BJ (cell line): ENCODE measurements around the gene GANC. TPM values are rescaled to one million over a fixed set of nuclear protein-coding genes. Genes with fewer than 3 reads are reported as not detected.
"Not testable (repeated sequence)": the region's sequence is repeated elsewhere in the genome, so short reads cannot be mapped to it uniquely, and the experiment has no call there.

Experiments used
- CTCF ChIA-PET: fragments of 350-600 bp; formaldehyde crosslinking; extraction: SDS; loops from one replicate; lab custom pipeline; 2021; ENCODE audit warnings: antibody characterized with exemption, inconsistent platforms; lab: Yijun Ruan, JAX
- POLR2A ChIA-PET: fragments of 300-600 bp; sonication (Branson Sonifier 250); formaldehyde crosslinking; extraction: SDS; loops from one replicate; lab custom pipeline; 2021; ENCODE audit warnings: antibody characterized with exemption; lab: Charles Lee
- DNase-seq: peaks from one replicate; pipeline ENCODE4 v3.0.0-alpha.2; 2011; ENCODE audit warnings: low read depth
- H3K27me3 ChIP-seq: 2 replicates; pipeline ENCODE4 v1.6.0; 2011; ENCODE audit warnings: low read length; ENCODE audit not compliant: control insufficient read depth, insufficient read depth
- H3K36me3 ChIP-seq: 2 replicates; pipeline ENCODE4 v1.5.1; 2011; ENCODE audit warnings: low read length; ENCODE audit not compliant: control insufficient read depth, insufficient read depth
- H3K4me3 ChIP-seq: 2 replicates; pipeline ENCODE4 v1.5.1; 2011; ENCODE audit warnings: low read depth, mild to moderate bottlenecking, control low read depth, low read length
- CTCF ChIP-seq: IDR thresholded peaks from 2 replicates; pipeline ENCODE4 v1.5.1; 2011; ENCODE audit warnings: low read depth, mild to moderate bottlenecking, control low read depth, inconsistent platforms, low read length, moderate library complexity; ENCODE audit not compliant: insufficient read depth
- polyA plus RNA-seq: library from polyadenylated mRNA; depleted of rRNA; stranded (reverse); fragments of >200 nt; gene quantifications from 2 replicates; pipeline ENCODE4 v1.2.3, GENCODE V29; 2011

GANC gene
- polyA plus RNA-seq, 1 experiment, result 12.9 TPM

DNA sequence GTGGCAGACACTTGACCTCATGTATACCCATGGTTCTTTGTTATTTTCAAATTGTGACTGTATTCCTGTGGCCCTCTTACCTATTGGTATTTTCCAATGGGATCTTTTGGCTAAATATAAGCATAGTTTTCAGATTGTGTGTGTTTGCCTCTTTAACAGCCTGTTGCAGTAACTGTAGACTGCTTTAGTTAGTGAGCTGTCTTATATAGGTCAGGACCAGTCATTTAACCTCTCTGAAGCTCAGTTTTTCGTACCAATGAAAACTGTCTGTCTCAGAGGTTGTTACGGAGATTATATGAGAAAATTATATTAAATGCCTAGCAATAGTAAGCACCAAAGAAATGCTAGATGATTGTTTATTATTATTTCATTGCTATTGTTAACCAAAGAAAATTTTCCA, 57.0 kb downstream of the GANC start:
- Histone ChIP-seq H3K4me3 (no peak overlapping the region), H3K27me3 (no peaks in the 10 kb centered on the region), H3K36me3 (peaks cover 1% of the 10 kb centered on the region; the same call in 1 of the 2 replicates)
- DNase-seq, result no peak
- POLR2A ChIA-PET, result no interaction called here
- TF ChIP-seq CTCF, result no peak
- CTCF ChIA-PET, result no interaction called here

GRCh38 chr15:42331235-42331634, 58.2 kb downstream of the GANC start:
- Histone ChIP-seq H3K4me3 (no peak overlapping the region), H3K36me3 (peaks cover 1% of the 10 kb centered on the region; the same call in 1 of the 2 replicates), H3K27me3 (no peaks in the 10 kb centered on the region)
- ChIA-PET CTCF (no interaction called here), POLR2A (no interaction called here)
- DNase-seq, result no peak
- no peak for TF ChIP-seq CTCF

DNA sequence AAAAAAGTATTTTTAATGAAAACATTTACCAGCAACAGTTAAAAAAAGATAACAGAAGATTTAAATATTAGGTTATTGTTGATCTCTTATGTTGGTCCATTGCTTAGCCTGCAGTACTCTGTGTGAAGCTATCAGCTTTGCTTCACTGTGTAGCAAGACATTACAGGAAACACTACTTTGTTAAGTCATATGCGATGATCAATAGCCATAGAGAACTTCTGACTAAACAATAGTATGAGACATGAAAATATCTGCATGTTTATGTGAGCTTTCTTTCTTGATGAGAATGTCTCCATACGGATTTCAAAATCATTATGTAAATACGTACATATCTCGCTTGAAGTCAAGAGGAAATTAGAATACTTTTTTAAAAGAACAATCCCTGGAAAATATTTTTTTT, 59.3 kb downstream of the GANC start:
- H3K27me3 ChIP-seq, result no peaks in the 10 kb centered on the region
- ChIA-PET POLR2A (no interaction called here), CTCF (no interaction called here)
- no peak for DNase-seq
- no peak for TF ChIP-seq CTCF
- peaks cover 1% of the 10 kb centered on the region; the same call in 1 of the 2 replicates for H3K36me3 ChIP-seq
- H3K4me3 ChIP-seq, result no peak overlapping the region

- no peak for DNase-seq
- no peak for TF ChIP-seq CTCF
- Histone ChIP-seq H3K36me3 (no peaks in the 10 kb centered on the region), H3K27me3 (no peaks in the 10 kb centered on the region), H3K4me3 (no peak overlapping the region)
- ChIA-PET CTCF (no interaction called here), POLR2A (no interaction called here)
Observed at GRCh38 chr15:42335074-42335473, 62.1 kb downstream of the GANC start.

GRCh38 chr15:42336650-42337049, 63.6 kb downstream of the GANC start:
- DNase-seq, POLR2A ChIA-PET, H3K27me3 ChIP-seq, H3K36me3 ChIP-seq, CTCF ChIA-PET, H3K4me3 ChIP-seq: not testable (repeated sequence)

DNA sequence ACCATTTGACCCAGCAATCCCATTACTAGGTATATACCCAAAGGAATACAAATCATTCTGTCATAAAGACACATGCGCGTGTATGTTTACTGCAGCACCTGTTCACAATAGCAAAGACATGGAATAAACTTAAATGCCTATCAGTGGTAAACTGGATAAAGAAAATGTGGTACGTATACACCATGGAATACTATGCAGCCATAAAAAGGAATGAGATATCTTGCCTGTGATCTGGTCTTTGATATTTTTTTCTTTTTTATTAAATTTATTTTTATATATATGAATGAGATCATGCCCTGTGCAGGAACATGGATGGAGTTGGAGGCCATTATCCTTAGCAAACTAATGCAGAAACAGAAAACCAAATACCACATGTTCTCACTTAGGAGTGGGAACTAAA, 64.1 kb downstream of the GANC start:
- CTCF ChIA-PET, H3K4me3 ChIP-seq, POLR2A ChIA-PET, DNase-seq, H3K36me3 ChIP-seq, H3K27me3 ChIP-seq: not testable (repeated sequence)
